ENCODE measurements around the gene MUC20. TPM values are rescaled to one million over a fixed set of nuclear protein-coding genes. Genes with fewer than 3 reads are reported as not detected.

Gene MUC20
- total and polyA plus RNA-seq, 4 donors: 1.1 to 9.7 (median 7.7) TPM

DNA sequence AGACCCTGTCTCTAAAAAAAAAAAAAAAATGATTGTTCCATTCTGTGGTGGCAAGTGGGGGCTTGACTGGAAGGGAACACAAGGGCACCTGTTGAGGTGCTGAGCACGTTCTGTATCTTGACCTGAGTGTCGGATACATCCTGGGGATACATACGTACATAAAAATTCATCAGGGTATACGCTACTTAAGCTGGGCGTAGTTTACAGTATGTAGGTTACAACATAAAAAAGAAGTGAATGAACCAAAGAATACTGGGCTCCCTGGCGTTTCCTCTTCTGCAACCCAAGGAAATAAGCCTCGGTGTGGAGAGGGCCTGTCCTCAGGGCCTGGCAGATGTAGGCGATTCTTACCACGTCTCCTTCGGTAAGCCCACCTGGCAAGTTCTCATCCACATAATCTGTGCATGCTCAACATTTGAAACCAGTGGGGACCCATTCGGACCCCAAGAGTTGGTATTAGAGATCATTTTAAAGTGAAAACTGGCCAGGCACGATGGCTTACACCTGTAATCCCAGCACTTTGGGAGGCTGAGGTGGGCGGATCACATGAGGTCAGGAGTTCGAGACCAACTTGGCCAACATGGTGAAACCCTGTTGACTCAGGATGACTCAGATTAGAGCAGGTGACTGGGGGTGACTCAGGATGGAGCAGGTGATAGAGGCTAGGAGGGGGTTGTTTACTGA lies 5.1 kb upstream of the MUC20 start:
- H3K4me1 ChIP-seq (ENCODE audit: control insufficient read depth in 4 of 4, insufficient read depth in 4 of 4, low read length in 3 of 4): no peaks in the 10 kb centered on the region
- no peak overlapping the region for H3K27ac ChIP-seq (ENCODE audit: low read depth in 1 of 2, low read length in 2 of 2)
- H3K9ac ChIP-seq (ENCODE audit: low read depth in 1 of 2, low read length in 2 of 2): no peak overlapping the region
- no peaks in the 10 kb centered on the region for H3K27me3 ChIP-seq (ENCODE audit: control insufficient read depth in 4 of 4, insufficient read depth in 4 of 4, low read length in 3 of 4)
- WGBS: 80% methylated on average over 14 of the region's 14 CpGs
- no peak for DNase-seq (ENCODE audit: low spot score)
- H3K4me3 ChIP-seq (ENCODE audit: low read depth in 1 of 3, low read length in 3 of 3): no peak overlapping the region
- H3K36me3 ChIP-seq (ENCODE audit: control insufficient read depth in 4 of 4, insufficient read depth in 3 of 4, low read depth in 1 of 4, low read length in 3 of 4): peaks cover 0 to 14% (median 5%) of the 10 kb centered on the region in 4 donors
- no peaks in the 10 kb centered on the region for H3K9me3 ChIP-seq (ENCODE audit: control insufficient read depth in 4 of 4, low read length in 3 of 4)
- TF ChIP-seq RXRA (IDR thresholded peaks at IDR 0.05) (peak in 1 of 2 donors; percentile 59), FOXA1 (IDR thresholded peaks at IDR 0.05) (peak; percentile 80), RAD21 (IDR thresholded peaks at IDR 0.05) (no peak), FOXA2 (IDR thresholded peaks at IDR 0.05) (peak; percentile 85), HNF4A (conservative IDR thresholded peaks at IDR 0.05) (peak in 1 of 2 donors; percentile 52), YY1 (IDR thresholded peaks at IDR 0.05) (no peak), JUND (IDR thresholded peaks at IDR 0.05) (peak in 1 of 2 donors; percentile 97)
- TF ChIP-seq, protein P1, sequence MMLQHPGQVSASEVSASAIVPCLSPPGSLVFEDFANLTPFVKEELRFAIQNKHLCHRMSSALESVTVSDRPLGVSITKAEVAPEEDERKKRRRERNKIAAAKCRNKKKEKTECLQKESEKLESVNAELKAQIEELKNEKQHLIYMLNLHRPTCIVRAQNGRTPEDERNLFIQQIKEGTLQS (IDR thresholded peaks at IDR 0.05): peak; percentile 43

- H3K4me1 ChIP-seq (ENCODE audit: control insufficient read depth in 4 of 4, insufficient read depth in 4 of 4, low read length in 3 of 4): no peaks in the 10 kb centered on the region
- TF ChIP-seq RXRA (IDR thresholded peaks at IDR 0.05): no peak
- TF ChIP-seq, protein P2, sequence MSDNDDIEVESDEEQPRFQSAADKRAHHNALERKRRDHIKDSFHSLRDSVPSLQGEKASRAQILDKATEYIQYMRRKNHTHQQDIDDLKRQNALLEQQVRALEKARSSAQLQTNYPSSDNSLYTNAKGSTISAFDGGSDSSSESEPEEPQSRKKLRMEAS (IDR thresholded peaks at IDR 0.05): no peak
- TF ChIP-seq, protein P1 (IDR thresholded peaks at IDR 0.05): no peak
- TF ChIP-seq JUND (IDR thresholded peaks at IDR 0.05): no peak
- TF ChIP-seq FOXA2 (IDR thresholded peaks at IDR 0.05): no peak
- TF ChIP-seq, protein P3, sequence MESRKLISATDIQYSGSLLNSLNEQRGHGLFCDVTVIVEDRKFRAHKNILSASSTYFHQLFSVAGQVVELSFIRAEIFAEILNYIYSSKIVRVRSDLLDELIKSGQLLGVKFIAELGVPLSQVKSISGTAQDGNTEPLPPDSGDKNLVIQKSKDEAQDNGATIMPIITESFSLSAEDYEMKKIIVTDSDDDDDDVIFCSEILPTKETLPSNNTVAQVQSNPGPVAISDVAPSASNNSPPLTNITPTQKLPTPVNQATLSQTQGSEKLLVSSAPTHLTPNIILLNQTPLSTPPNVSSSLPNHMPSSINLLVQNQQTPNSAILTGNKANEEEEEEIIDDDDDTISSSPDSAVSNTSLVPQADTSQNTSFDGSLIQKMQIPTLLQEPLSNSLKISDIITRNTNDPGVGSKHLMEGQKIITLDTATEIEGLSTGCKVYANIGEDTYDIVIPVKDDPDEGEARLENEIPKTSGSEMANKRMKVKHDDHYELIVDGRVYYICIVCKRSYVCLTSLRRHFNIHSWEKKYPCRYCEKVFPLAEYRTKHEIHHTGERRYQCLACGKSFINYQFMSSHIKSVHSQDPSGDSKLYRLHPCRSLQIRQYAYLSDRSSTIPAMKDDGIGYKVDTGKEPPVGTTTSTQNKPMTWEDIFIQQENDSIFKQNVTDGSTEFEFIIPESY (IDR thresholded peaks at IDR 0.05): no peak
- TF ChIP-seq HNF4A (conservative IDR thresholded peaks at IDR 0.05): no peak
- no peak for TF ChIP-seq NR2F2 (IDR thresholded peaks at IDR 0.05)
- no peak for TF ChIP-seq YY1 (IDR thresholded peaks at IDR 0.05)
- TF ChIP-seq, protein P4, sequence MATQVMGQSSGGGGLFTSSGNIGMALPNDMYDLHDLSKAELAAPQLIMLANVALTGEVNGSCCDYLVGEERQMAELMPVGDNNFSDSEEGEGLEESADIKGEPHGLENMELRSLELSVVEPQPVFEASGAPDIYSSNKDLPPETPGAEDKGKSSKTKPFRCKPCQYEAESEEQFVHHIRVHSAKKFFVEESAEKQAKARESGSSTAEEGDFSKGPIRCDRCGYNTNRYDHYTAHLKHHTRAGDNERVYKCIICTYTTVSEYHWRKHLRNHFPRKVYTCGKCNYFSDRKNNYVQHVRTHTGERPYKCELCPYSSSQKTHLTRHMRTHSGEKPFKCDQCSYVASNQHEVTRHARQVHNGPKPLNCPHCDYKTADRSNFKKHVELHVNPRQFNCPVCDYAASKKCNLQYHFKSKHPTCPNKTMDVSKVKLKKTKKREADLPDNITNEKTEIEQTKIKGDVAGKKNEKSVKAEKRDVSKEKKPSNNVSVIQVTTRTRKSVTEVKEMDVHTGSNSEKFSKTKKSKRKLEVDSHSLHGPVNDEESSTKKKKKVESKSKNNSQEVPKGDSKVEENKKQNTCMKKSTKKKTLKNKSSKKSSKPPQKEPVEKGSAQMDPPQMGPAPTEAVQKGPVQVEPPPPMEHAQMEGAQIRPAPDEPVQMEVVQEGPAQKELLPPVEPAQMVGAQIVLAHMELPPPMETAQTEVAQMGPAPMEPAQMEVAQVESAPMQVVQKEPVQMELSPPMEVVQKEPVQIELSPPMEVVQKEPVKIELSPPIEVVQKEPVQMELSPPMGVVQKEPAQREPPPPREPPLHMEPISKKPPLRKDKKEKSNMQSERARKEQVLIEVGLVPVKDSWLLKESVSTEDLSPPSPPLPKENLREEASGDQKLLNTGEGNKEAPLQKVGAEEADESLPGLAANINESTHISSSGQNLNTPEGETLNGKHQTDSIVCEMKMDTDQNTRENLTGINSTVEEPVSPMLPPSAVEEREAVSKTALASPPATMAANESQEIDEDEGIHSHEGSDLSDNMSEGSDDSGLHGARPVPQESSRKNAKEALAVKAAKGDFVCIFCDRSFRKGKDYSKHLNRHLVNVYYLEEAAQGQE (IDR thresholded peaks at IDR 0.05): no peak
- TF ChIP-seq EGR1 (IDR thresholded peaks at IDR 0.05; ENCODE audit: low read depth in 2 of 2): no peak
- H3K4me3 ChIP-seq (ENCODE audit: low read depth in 1 of 3, low read length in 3 of 3): no peak overlapping the region
- peak overlapping the region in 1 of 2 donors; percentile 59 for H3K27ac ChIP-seq (ENCODE audit: low read depth in 1 of 2, low read length in 2 of 2)
- WGBS: 75% methylated on average over 9 of the region's 9 CpGs
- peaks cover 0 to 4% (median under 1%) of the 10 kb centered on the region in 4 donors for H3K36me3 ChIP-seq (ENCODE audit: control insufficient read depth in 4 of 4, insufficient read depth in 3 of 4, low read depth in 1 of 4, low read length in 3 of 4)
- H3K9ac ChIP-seq (ENCODE audit: low read depth in 1 of 2, low read length in 2 of 2): no peak overlapping the region
- no peaks in the 10 kb centered on the region for H3K9me3 ChIP-seq (ENCODE audit: control insufficient read depth in 4 of 4, low read length in 3 of 4)
- no peak for DNase-seq (ENCODE audit: low spot score)
- no peaks in the 10 kb centered on the region for H3K27me3 ChIP-seq (ENCODE audit: control insufficient read depth in 4 of 4, insufficient read depth in 4 of 4, low read length in 3 of 4)
Measured at GRCh38 chr3:195717416-195717815, 3.4 kb upstream of the MUC20 start.
